GM12878 (cell line): ENCODE data around the gene MEGF11. TPM values are rescaled to one million over a fixed set of nuclear protein-coding genes. Genes with fewer than 3 reads are reported as not detected.

Source experiments
- ATAC-seq: fragments of 200-7000 bp; cut with Tn5 transposase; 3 replicates; pipeline ENCODE4 v1.9.1; 2020; ENCODE audit warnings: mild to moderate bottlenecking, moderate library complexity
- BruUV-seq: library from RNA; stranded (reverse); fragments of 400-500 nt; replicated peaks from 2 replicates; lab custom pipeline; 2021; lab: Mats Ljungman, UMichigan
- CTCF ChIA-PET: fragments of 300-600 bp; sonication (Branson Sonifier 250); formaldehyde crosslinking; extraction: SDS; loops from one replicate; lab custom pipeline; 2021; ENCODE audit warnings: inconsistent platforms; lab: Yijun Ruan, JAX
- POLR2A ChIA-PET: fragments of 350-600 bp; formaldehyde crosslinking; extraction: SDS; loops from one replicate; lab custom pipeline; 2021; ENCODE audit warnings: inconsistent platforms; lab: Charles Lee
- RAD21 ChIA-PET: fragments of 300-600 bp; sonication (Branson Sonifier 250); formaldehyde crosslinking; loops from one replicate; lab custom pipeline; 2023; ENCODE audit warnings: antibody characterized with exemption; ENCODE audit not compliant: unreplicated experiment; lab: Charles Lee
- SMC1A ChIA-PET: fragments of 300-600 bp; sonication (Branson Sonifier 250); formaldehyde crosslinking; loops from one replicate; lab custom pipeline; 2023; ENCODE audit not compliant: unreplicated experiment, uncharacterized antibody; lab: Charles Lee
- DNase-seq: peaks from one replicate; pipeline ENCODE4 v3.0.0-alpha.2; 2011; ENCODE audit warnings: low read depth, low spot score
- FAIRE-seq: peaks from 3 replicates; lab custom pipeline; 2011; peaks lifted over from hg19 to GRCh38; lab: Jason Lieb, UNC
- H2AFZ ChIP-seq: 2 replicates; pipeline ENCODE4 v1.6.0; 2011; ENCODE audit warnings: low read depth, low read length, control low read depth; ENCODE audit not compliant: control insufficient read depth
- H3K27ac ChIP-seq: 2 replicates; pipeline ENCODE4 v1.5.1; 2011; ENCODE audit warnings: control low read depth; ENCODE audit not compliant: control insufficient read depth, insufficient read depth
- H3K27me3 ChIP-seq, 2 experiments: replicated peaks in 1 of 2; 2 replicates each; pipeline versions ENCODE4 v1.6.0 to v1.6.1; 2011; ENCODE audit warnings: low read length in 1 of 2; ENCODE audit not compliant: control insufficient read depth in 2 of 2, insufficient read depth in 2 of 2
- H3K36me3 ChIP-seq, 2 experiments: 2 replicates each; pipeline ENCODE4 v1.5.1; 2011; ENCODE audit warnings: low read length in 1 of 2; ENCODE audit not compliant: control insufficient read depth in 2 of 2, insufficient read depth in 2 of 2
- H3K4me1 ChIP-seq: 2 replicates; pipeline ENCODE4 v1.6.1; 2011; ENCODE audit warnings: mild to moderate bottlenecking, low read length, moderate library complexity, mixed read lengths; ENCODE audit not compliant: control insufficient read depth, insufficient read depth
- H3K4me2 ChIP-seq: 2 replicates; pipeline ENCODE4 v1.6.0; 2011; ENCODE audit warnings: control low read depth; ENCODE audit not compliant: control insufficient read depth, insufficient read depth
- H3K4me3 ChIP-seq: fragments of 200-600 bp; sonication (generic); 2 replicates; pipeline ENCODE4 v1.5.1; 2016
- H3K79me2 ChIP-seq: 2 replicates; pipeline ENCODE4 v1.6.0; 2011; ENCODE audit warnings: low read length; ENCODE audit not compliant: control insufficient read depth, insufficient read depth
- H3K9ac ChIP-seq: 2 replicates; pipeline ENCODE4 v1.8.0; 2011; ENCODE audit warnings: low read length, control low read depth, mixed read lengths; ENCODE audit not compliant: control insufficient read depth, insufficient read depth
- H3K9me3 ChIP-seq: replicated peaks from 3 replicates; pipeline ENCODE4 v1.5.1; 2011; ENCODE audit warnings: mild to moderate bottlenecking, low read length; ENCODE audit not compliant: control insufficient read depth, insufficient read depth
- H4K20me1 ChIP-seq: 2 replicates; pipeline ENCODE4 v1.6.0; 2011; ENCODE audit not compliant: control insufficient read depth, insufficient read depth
- CBX5 ChIP-seq: sonication (generic); IDR thresholded peaks from 2 replicates; pipeline ENCODE4 v1.6.1; 2016; ENCODE audit warnings: low read depth, moderate library complexity, mild to moderate bottlenecking, inconsistent platforms
- CEBPB ChIP-seq, 2 experiments: fragments of 150-350 bp in 1 of 2; IDR thresholded peaks; 2 replicates each; pipeline ENCODE4 v1.6.1; 2012 to 2014; ENCODE audit warnings: low read depth in 2 of 2, low read length in 2 of 2, borderline replicate concordance in 1 of 2, inconsistent platforms in 1 of 2
- CHD2 ChIP-seq: IDR thresholded peaks from 2 replicates; pipeline ENCODE4 v1.6.1; 2011; ENCODE audit warnings: low read depth, low read length, improper control_type of control experiment, borderline replicate concordance
- CHD4 ChIP-seq: fragments of 200-600 bp; sonication (generic); IDR thresholded peaks from 2 replicates; pipeline ENCODE4 v1.6.1; 2016; ENCODE audit warnings: mild to moderate bottlenecking
- CREM ChIP-seq: IDR thresholded peaks from 2 replicates; pipeline ENCODE4 v1.6.1; 2014; ENCODE audit warnings: antibody characterized with exemption, low read depth
- EP300 ChIP-seq, 2 experiments: fragments of 150-350 bp in 1 of 2; IDR thresholded peaks; 2 replicates each; pipeline ENCODE4 v1.6.1; 2011 to 2012; ENCODE audit warnings: low read depth in 2 of 2, low read length in 2 of 2, borderline replicate concordance in 1 of 2, improper control_type of control experiment in 1 of 2, inconsistent platforms in 1 of 2; ENCODE audit not compliant: control insufficient read depth in 1 of 2
- GATAD2B ChIP-seq: fragments of 450-650 bp; conservative IDR thresholded peaks from 2 replicates; pipeline ENCODE4 v1.6.1; 2017; ENCODE audit warnings: low read depth, mild to moderate bottlenecking, moderate library complexity
- KDM1A ChIP-seq: fragments of 200-600 bp; sonication (generic); IDR thresholded peaks from 2 replicates; pipeline ENCODE4 v1.6.1; 2016; ENCODE audit warnings: borderline replicate concordance
- NR2F1 ChIP-seq: fragments of 450-650 bp; conservative IDR thresholded peaks from 2 replicates; pipeline ENCODE4 v1.6.1; 2017; ENCODE audit warnings: mild to moderate bottlenecking
- PAX8 ChIP-seq: fragments of 450-650 bp; IDR thresholded peaks from 2 replicates; pipeline ENCODE4 v1.6.1; 2017; ENCODE audit warnings: mild to moderate bottlenecking, moderate library complexity
- SREBF2 ChIP-seq: IDR thresholded peaks from 2 replicates; pipeline ENCODE4 v1.6.1; 2012; ENCODE audit warnings: mild to moderate bottlenecking, low read length
- TBL1XR1 ChIP-seq: IDR thresholded peaks from 2 replicates; pipeline ENCODE4 v1.6.1; 2012; ENCODE audit warnings: low read depth, low read length, improper control_type of control experiment
- ZBED1 ChIP-seq: IDR thresholded peaks from 2 replicates; pipeline ENCODE4 v1.6.1; 2016; ENCODE audit warnings: borderline replicate concordance
- WGBS: methylation state at CpG from one replicate; pipeline ENCODE4 v1.1.6; 2016; ENCODE audit warnings: low lambda C conversion rate; ENCODE audit not compliant: insufficient replicate concordance, insufficient coverage; ENCODE audit errors: missing lambda C conversion rate; 5-methylcytosine and 5-hydroxymethylcytosine counted together
- in situ Hi-C: fragments of 300-500 bp; cut with MboI; formaldehyde crosslinking; loops from 9 replicates; pipeline ENCODE4 v1.14.3; 2018; ENCODE audit warnings: mixed read lengths
- intact Hi-C: fragments of 100-400 bp; cut with micrococcal nuclease; formaldehyde crosslinking; loops from one replicate; pipeline ENCODE4 v1.14.2; 2022; ENCODE audit not compliant: unreplicated experiment
- polyA plus RNA-seq, 11 experiments: library from polyadenylated mRNA; depleted of rRNA in 4 of 11; unstranded in 6 of 11; stranded (reverse) in 5 of 11; fragments of >200 nt; fragmentation: Nextera tagmentation in 4 of 11; fragmentation: Illumina TruSeq in 1 of 11; extraction: Ambion mirVana in 4 of 11; extraction: Trizol in 1 of 11; gene quantifications; 1 replicate in 1 of 11; 2 replicates in 10 of 11; pipeline versions ENCODE4 v1.2.1 to v1.2.3, GENCODE V29; 2011 to 2016; ENCODE audit warnings: inconsistent platforms in 2 of 11, missing spikeins in 2 of 11, low read depth in 1 of 11
- total RNA-seq, 4 experiments: library from RNA; depleted of rRNA in 3 of 4; stranded (reverse); fragments of >200 nt in 3 of 4; fragmentation: Illumina TruSeq in 1 of 4; extraction: Trizol in 1 of 4; gene quantifications; 2 replicates each; pipeline versions ENCODE4 v1.2.1 to v1.2.3, GENCODE V29; 2013 to 2021
- TF ChIP-seq, protein P1 (sequence below): fragments of 450-650 bp; IDR thresholded peaks from 2 replicates; pipeline ENCODE4 v1.6.1; 2016; ENCODE audit warnings: mild to moderate bottlenecking
- TF ChIP-seq, protein P2 (sequence below): fragments of 450-650 bp; IDR thresholded peaks from 2 replicates; pipeline ENCODE4 v1.6.1; 2016; ENCODE audit warnings: mild to moderate bottlenecking
- TF ChIP-seq, protein P3 (sequence below): fragments of 450-650 bp; formaldehyde crosslinking; IDR thresholded peaks from 2 replicates; pipeline ENCODE4 v1.4.0; 2022; ENCODE audit warnings: mild to moderate bottlenecking, moderate library complexity

Gene MEGF11
- total and polyA plus RNA-seq, 10 of the 15 experiments (the other 5 are each of a cell fraction or from before 2014, with no cell fraction given): 0.03 to 1.7 (median 0.49) TPM

DNA sequence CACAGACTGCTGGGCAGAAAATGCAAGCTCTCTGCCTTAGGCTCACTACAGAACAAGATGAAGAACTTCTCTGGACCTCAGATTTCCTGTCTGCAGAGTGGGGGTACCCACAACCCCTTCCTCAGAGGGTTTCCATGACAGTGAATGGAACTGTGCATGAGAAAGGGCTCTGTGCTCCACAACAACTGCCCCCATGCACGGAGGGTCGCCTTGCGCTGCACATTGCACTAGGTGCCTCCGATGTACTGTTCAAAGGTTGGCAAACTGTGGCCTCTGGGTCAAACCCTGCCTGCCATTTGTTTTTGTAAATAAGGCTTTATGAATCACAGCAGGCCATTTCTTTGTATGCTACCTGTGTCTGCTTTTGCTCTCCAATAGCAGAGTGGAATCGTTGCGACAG, 212.3 kb downstream of the MEGF11 start (continued):
- TF ChIP-seq, protein P1, sequence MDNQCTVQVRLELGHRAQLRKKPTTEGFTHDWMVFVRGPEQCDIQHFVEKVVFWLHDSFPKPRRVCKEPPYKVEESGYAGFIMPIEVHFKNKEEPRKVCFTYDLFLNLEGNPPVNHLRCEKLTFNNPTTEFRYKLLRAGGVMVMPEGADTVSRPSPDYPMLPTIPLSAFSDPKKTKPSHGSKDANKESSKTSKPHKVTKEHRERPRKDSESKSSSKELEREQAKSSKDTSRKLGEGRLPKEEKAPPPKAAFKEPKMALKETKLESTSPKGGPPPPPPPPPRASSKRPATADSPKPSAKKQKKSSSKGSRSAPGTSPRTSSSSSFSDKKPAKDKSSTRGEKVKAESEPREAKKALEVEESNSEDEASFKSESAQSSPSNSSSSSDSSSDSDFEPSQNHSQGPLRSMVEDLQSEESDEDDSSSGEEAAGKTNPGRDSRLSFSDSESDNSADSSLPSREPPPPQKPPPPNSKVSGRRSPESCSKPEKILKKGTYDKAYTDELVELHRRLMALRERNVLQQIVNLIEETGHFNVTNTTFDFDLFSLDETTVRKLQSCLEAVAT: no peak
- TF ChIP-seq, protein P2, sequence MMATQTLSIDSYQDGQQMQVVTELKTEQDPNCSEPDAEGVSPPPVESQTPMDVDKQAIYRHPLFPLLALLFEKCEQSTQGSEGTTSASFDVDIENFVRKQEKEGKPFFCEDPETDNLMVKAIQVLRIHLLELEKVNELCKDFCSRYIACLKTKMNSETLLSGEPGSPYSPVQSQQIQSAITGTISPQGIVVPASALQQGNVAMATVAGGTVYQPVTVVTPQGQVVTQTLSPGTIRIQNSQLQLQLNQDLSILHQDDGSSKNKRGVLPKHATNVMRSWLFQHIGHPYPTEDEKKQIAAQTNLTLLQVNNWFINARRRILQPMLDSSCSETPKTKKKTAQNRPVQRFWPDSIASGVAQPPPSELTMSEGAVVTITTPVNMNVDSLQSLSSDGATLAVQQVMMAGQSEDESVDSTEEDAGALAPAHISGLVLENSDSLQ: no peak
- TF ChIP-seq NR2F1 (no peak), CHD4 (no peak), EP300 (IDR thresholded peaks at IDR 0.05; ENCODE audit: borderline replicate concordance in 1 of 2, control insufficient read depth in 1 of 2, low read depth in 2 of 2, low read length in 2 of 2) (no peak), GATAD2B (no peak)

DNA sequence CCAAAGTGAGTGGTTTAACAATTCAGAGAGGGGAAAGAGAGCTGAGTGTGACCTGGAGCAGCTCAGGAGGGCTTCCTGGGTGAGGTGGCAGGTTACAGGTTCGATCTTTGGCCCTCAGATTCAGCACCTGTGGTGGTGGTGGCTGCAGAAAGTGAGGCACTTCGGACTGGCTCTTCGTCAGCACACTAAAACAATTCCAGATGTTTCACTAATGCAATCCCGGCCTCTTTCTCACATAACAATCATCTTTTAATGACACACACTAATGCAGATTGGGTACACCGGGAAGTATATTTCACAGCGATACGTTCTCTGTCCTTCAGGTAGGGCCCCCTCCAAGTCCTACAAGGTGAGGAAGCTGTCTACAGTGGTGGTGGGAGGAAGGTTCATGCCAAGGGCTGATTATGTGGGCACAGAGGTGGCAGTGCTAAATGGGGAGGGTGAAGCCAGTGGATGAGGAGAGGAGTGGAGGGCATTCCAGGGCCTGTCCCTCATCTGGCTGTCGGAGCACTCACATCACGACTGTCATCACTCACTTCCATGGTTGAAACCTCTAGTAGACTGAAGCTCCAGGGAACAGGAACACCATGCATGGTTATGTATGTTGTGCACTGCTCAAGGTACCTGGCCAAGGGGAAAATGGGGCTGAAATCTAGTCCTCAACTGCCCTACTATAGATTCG, 213.2 kb downstream of the MEGF11 start:
- BruUV-seq: no TSS peak
- intact Hi-C loops: no loop called here
- in situ Hi-C loops: no loop called here
- RAD21 ChIA-PET: no interaction called here
- Histone ChIP-seq H3K36me3 (no peaks in the 10 kb centered on the region), H3K4me1 (no peaks in the 10 kb centered on the region), H3K4me3 (no peak overlapping the region), H3K4me2 (no peak overlapping the region), H3K27ac (no peak overlapping the region), H4K20me1 (no peaks in the 10 kb centered on the region), H3K27me3 (peaks cover 3 to 15% of the 10 kb centered on the region in 2 experiments; a peak in 3 of 4 replicates), H3K9me3 (no peaks in the 10 kb centered on the region), H3K9ac (no peak overlapping the region), H2AFZ (no peak overlapping the region), H3K79me2 (no peaks in the 10 kb centered on the region)
- no peak for DNase-seq
- CTCF ChIA-PET: no interaction called here
- POLR2A ChIA-PET: no interaction called here
- no peak for ATAC-seq
- WGBS: 41% methylated on average over 10 of the region's 10 CpGs
- SMC1A ChIA-PET: interaction anchor here (0.6 kb wide), 1 partner anchor 120 kb away, joined by 3 read pairs; no protein-coding TSS in a partner anchor
- no peak for FAIRE-seq
- TF ChIP-seq CREM (no peak), CEBPB (IDR thresholded peaks at IDR 0.05; ENCODE audit: borderline replicate concordance in 1 of 2, low read depth in 2 of 2, low read length in 2 of 2) (no peak), ZBED1 (no peak), CBX5 (no peak), TBL1XR1 (no peak), CHD2 (no peak), SREBF2 (no peak), PAX8 (no peak), KDM1A (no peak)
- TF ChIP-seq, protein P1: no peak
- TF ChIP-seq, protein P3, sequence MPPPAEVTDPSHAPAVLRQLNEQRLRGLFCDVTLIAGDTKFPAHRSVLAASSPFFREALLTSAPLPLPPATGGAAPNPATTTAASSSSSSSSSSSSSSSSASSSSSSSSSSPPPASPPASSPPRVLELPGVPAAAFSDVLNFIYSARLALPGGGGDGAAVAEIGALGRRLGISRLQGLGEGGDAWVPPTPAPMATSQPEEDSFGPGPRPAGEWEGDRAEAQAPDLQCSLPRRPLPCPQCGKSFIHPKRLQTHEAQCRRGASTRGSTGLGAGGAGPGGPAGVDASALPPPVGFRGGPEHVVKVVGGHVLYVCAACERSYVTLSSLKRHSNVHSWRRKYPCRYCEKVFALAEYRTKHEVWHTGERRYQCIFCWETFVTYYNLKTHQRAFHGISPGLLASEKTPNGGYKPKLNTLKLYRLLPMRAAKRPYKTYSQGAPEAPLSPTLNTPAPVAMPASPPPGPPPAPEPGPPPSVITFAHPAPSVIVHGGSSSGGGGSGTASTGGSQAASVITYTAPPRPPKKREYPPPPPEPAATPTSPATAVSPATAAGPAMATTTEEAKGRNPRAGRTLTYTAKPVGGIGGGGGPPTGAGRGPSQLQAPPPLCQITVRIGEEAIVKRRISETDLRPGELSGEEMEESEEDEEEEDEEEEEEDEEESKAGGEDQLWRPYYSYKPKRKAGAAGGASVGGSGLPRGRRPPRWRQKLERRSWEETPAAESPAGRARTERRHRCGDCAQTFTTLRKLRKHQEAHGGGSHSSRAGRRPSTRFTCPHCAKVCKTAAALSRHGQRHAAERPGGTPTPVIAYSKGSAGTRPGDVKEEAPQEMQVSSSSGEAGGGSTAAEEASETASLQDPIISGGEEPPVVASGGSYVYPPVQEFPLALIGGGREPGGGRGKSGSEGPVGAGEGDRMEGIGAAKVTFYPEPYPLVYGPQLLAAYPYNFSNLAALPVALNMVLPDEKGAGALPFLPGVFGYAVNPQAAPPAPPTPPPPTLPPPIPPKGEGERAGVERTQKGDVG: no peak
